ENCODE measurements around the gene IFT81.

IFT81 gene

GRCh38 chr12:110135806-110136205, 11.6 kb downstream of the IFT81 start:
- no peaks in the 10 kb centered on the region for H3K27me3 Mint-ChIP-seq (ENCODE audit: low read depth)
- peaks cover 9% of the 10 kb centered on the region for H3K4me1 Mint-ChIP-seq
- no peak overlapping the region for H3K27ac Mint-ChIP-seq
- no peaks in the 10 kb centered on the region for H3K9me3 Mint-ChIP-seq
- peaks cover 57% of the 10 kb centered on the region for H3K36me3 Mint-ChIP-seq (ENCODE audit: low read depth)
- H3K4me3 Mint-ChIP-seq, result no peak overlapping the region
- TF ChIP-seq CTCF (IDR thresholded peaks at IDR 0.05; ENCODE audit: unreplicated experiment in 3 of 3), result no peak

GRCh38 chr12:110137786-110138185, 13.6 kb downstream of the IFT81 start:
- Mint-ChIP-seq H3K27ac (no peak overlapping the region), H3K27me3 (ENCODE audit: low read depth) (no peaks in the 10 kb centered on the region), H3K4me1 (peaks cover 9% of the 10 kb centered on the region), H3K4me3 (no peak overlapping the region), H3K9me3 (no peaks in the 10 kb centered on the region), H3K36me3 (ENCODE audit: low read depth) (peaks cover 45% of the 10 kb centered on the region)
- TF ChIP-seq CTCF (IDR thresholded peaks at IDR 0.05; ENCODE audit: unreplicated experiment in 3 of 3), result no peak

- TF ChIP-seq CTCF (IDR thresholded peaks at IDR 0.05; ENCODE audit: unreplicated experiment in 3 of 3), result no peak
Measured at GRCh38 chr12:110141389-110141788, 17.2 kb downstream of the IFT81 start.

GRCh38 chr12:110146986-110147385, 22.8 kb downstream of the IFT81 start:
- no peaks in the 10 kb centered on the region for H3K4me1 Mint-ChIP-seq
- no peak for TF ChIP-seq CTCF (IDR thresholded peaks at IDR 0.05; ENCODE audit: unreplicated experiment in 3 of 3)
- H3K9me3 Mint-ChIP-seq, result peaks cover 2% of the 10 kb centered on the region
- H3K27me3 Mint-ChIP-seq (ENCODE audit: low read depth), result no peaks in the 10 kb centered on the region
- no peak overlapping the region for H3K4me3 Mint-ChIP-seq
- no peak overlapping the region for H3K27ac Mint-ChIP-seq
- peaks cover 60% of the 10 kb centered on the region for H3K36me3 Mint-ChIP-seq (ENCODE audit: low read depth)

More at GRCh38 chr12:110141389-110141788, 17.2 kb downstream of the IFT81 start:
- Mint-ChIP-seq H3K4me1 (no peaks in the 10 kb centered on the region), H3K27ac (no peak overlapping the region), H3K36me3 (ENCODE audit: low read depth) (peaks cover 31% of the 10 kb centered on the region), H3K4me3 (no peak overlapping the region), H3K9me3 (no peaks in the 10 kb centered on the region), H3K27me3 (ENCODE audit: low read depth) (no peaks in the 10 kb centered on the region)

- Mint-ChIP-seq H3K27ac (no peak overlapping the region), H3K4me3 (no peak overlapping the region), H3K4me1 (no peaks in the 10 kb centered on the region), H3K27me3 (ENCODE audit: low read depth) (no peaks in the 10 kb centered on the region), H3K36me3 (ENCODE audit: low read depth) (peaks cover 79% of the 10 kb centered on the region), H3K9me3 (peaks cover 2% of the 10 kb centered on the region)
- no peak for TF ChIP-seq CTCF (IDR thresholded peaks at IDR 0.05; ENCODE audit: unreplicated experiment in 3 of 3)
Measured at GRCh38 chr12:110149086-110149660, 25.0 kb downstream of the IFT81 start.

GRCh38 chr12:110156766-110157165, 32.6 kb downstream of the IFT81 start:
- H3K9me3 Mint-ChIP-seq, result peaks cover 25% of the 10 kb centered on the region
- H3K27ac Mint-ChIP-seq, result no peak overlapping the region
- H3K4me3 Mint-ChIP-seq, result no peak overlapping the region
- H3K27me3 Mint-ChIP-seq (ENCODE audit: low read depth), result no peaks in the 10 kb centered on the region
- H3K4me1 Mint-ChIP-seq, result no peaks in the 10 kb centered on the region
- no peak for TF ChIP-seq CTCF (IDR thresholded peaks at IDR 0.05; ENCODE audit: unreplicated experiment in 3 of 3)
- H3K36me3 Mint-ChIP-seq (ENCODE audit: low read depth), result peaks cover 88% of the 10 kb centered on the region
